ENCODE results near the gene HASPIN.
"Not testable (repeated sequence)": the region's sequence is repeated elsewhere in the genome, so short reads cannot be mapped to it uniquely, and the experiment has no call there.

The HASPIN gene

DNA sequence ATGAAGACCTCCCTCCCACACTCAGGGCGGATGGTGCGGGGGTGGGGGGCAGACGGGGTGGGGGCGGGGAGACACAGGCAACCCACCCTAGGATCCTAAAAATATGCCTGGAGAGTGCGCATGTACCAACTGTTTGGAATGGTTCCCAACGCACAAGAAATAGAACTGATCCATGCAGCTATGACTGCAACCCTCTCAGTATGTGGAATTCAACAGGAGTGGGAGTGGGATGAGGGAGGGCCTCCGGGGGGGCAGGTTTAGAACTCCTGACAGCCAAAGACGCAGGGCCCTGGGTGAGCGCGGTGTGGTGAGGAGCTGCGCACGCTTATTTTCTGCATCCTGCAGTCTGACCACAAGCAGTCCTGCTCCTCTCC is 26.6 kb upstream of the HASPIN start:
- DNase-seq: no peak

DNA sequence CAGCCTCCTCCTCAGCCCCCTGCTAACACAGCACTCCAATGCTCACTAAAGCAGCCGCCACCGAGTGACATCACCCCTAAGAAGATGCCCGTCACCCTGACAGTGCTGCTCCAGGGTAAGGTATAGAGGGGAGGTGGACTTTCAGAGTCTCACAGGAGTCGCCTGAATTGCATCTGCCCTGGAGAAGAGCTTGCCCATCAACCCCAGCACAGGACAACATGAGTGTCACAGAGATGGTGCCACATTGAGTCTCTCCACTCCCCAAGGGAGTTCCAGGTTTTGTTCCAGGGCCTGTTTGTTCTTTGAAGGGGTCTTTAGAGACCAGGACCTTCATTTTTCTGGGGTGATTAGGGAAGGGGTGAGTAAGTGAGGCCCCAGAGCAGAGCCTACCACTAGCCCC is 25.6 kb upstream of the HASPIN start:
- DNase-seq: no peak

DNA sequence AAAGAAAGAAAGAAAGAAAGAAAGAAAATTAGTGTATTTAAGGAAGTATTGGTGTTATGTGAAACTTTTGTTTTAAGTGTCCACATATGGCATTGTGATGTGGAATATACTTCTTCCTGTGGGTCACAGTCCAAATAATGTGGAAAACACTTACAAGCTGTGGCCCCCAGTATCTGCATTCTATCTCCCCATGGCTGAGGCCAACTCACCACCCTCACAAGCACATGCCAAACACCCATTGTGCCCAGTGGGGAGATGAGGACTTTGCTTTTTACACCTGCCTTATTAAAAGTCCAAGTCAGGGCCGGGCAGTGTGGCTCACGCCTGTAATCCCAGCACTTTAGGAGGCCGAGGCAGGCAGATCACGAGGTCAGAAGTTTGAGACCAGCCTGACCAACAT is 23.8 kb upstream of the HASPIN start:
- no peak for DNase-seq

DNA sequence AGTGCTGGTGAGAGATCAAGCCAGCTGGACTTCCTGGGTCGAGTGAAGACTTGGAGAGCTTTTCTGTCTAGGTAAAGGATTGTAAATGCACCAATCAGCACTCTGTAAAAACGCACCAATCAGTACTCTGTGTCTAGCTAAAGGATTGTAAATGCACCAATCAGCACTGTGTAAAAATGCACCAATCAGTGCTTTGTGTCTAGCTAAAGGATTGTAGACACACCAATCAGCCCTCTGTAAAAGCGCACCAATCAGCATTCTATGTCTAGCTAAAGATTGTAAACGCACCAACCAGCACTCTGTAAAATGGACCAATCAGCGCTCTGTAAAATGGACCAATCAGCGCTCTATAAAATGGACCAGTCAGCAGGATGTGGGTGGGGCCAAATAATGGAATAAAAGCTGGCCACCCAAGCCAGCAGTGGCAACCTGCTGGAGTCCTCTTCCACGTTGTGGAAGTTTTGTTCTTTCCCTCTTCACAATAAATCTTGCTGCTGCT is 21.6 kb upstream of the HASPIN start:
- not testable (repeated sequence) for DNase-seq

DNA sequence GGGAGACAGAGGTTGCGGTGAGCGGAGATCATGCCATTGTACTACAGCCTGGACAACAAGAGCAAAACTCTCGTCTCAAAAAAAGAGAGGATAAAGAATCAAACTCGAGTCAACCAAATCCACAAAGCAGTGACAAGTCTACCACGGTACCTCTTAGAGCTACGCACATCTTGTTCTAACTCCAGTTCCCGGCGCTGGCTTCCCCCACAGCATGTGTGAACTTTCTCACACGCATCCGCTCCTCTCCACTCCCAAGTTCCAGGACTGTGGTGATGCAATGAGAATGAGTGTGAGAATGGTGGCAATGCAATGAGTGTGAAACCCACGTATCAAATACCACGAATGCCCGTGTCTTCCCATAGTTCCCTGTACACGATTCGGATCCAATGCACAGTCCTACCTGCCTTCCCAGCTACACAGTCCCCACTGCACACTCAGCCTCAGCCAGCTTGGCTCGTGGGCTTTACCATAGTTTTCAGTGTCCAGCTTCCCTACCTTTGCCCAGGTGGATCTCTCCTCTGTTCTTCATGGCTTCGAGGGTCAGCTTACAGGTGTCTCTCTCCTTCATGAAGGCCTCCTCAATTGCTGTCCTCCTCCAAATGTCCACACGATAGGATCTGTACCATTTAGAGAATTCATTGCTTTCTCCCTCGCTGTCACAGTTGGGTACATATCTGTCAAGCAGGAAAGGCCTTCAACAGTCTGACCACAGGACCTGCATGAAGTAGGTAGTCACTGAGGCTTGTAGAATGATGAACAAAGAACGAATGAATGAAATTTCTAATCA is 18.6 kb upstream of the HASPIN start:
- no peak for DNase-seq

DNA sequence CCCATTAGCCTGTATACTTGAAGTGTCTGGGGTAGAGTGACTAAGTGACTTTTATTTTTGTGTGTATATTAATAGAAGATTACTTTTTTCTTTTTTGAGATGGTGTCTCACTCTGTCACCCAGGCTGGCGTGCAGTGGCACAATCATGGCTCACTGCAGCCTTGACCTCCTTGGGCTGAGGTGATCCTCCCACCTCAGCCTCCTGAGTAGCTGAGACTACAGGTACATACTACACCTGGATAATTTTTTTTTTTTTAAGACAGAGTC is 18.1 kb upstream of the HASPIN start:
- DNase-seq: not testable (repeated sequence)

DNA sequence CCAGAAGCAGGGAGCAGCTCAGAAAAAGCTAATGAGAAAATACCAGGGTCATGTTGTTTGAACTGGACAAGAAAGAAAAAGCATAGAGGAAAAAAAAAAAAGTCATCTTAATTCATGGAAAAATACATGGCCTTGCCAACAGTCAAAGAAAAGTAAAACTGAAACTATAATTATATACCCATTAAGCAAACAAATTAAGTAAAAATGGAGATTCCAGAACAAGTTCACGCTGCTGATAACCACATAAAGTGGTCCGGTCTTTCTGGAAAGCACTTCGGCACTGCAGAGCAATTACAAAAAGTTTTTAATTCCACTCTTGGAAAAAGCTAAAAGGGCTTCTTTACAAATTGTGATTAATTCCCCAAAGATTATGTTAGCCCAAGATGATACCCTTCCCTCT is 15.3 kb upstream of the HASPIN start:
- DNase-seq: peak; percentile 20 to 34

DNA sequence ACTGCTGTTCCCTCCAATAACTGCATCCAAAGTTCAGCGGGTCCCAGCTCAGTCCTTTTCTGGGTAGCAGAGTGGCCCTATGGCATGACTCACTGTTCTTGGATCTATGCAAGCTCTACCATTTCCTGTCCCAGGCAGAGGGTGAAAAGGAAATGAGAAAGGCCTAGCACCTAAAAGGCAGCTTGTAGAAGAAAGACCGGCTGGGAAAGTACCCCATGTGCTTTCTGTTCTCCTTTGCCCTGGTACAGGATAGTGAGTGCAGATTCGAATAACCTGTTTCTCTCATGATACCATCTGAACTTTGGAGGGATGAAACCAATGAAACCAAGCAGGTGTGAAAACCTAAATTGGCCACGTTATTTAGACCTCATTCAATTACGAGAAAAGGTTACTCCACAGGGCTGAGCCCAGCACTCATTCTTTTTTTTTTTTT is 12.7 kb upstream of the HASPIN start:
- DNase-seq: peak; percentile 80 to 84

DNA sequence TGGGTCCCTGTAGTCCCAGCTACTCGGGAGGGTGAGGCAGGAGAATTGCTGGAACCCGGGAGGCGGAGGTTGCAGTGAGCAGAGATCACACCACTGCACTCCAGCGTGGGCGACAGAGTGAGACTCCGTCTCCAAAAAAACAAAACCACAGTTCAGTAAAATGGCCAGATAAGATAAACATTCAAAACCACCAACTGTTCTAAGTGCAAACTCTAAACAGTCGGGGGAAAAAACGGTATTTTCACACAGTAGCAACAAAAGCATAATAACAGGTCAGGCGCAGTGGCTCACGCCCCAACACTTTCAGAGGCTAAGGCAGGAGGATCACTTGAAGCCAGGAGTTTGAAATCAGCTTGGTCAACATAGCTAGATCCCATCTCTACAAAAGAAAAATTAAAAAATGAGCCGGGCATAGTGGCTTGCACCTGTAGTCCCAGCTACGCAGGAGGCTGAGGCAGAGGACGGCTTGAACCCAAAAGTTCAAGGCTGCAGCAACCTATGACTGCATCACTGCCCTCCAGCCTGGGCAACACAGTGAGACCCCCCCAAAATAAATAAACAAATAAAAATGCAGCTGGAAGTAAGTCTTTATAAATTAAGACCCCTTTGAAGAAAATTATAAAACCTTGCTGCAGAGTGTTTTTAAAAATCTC is 10.8 kb upstream of the HASPIN start:
- DNase-seq: no peak

DNA sequence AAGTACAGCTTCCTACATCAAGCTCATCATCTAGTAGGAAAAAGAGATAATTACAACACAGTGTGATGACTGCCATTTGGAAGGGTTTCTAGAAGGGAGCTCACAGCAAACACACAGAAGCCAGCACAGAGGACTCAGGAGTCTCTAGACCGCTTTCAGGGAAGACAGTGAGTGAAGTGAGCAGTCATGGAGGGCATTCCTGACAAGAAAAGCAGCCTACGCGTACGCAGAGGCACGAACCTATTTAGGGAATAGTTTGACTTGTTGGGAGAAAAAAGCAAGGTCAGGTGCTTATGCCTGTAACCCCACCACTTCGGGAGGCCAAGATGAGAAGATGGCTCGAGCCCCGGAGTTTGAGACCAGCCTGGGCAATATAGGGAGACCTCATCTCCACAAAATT is 8.4 kb upstream of the HASPIN start:
- DNase-seq: no peak

DNA sequence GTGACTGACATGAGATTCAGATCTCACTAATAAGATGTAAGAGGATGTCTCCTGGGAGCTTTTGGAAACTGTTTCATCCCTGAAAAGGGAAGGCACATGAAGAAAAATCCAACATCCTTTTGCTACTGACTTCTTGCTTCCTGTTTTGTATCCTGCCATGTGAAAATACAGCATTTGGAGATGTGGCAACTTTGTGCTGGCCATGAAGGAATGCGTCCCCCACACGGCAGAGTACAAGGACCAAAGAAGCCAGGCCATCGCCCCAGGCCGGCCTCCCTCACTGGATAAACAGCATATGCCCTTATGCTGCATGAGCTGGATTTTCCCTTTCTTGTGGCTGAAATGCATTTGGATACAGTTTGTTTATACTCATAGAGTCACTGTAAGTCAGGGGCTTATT is 5.5 kb upstream of the HASPIN start:
- DNase-seq: peak; percentile 45 to 46

DNA sequence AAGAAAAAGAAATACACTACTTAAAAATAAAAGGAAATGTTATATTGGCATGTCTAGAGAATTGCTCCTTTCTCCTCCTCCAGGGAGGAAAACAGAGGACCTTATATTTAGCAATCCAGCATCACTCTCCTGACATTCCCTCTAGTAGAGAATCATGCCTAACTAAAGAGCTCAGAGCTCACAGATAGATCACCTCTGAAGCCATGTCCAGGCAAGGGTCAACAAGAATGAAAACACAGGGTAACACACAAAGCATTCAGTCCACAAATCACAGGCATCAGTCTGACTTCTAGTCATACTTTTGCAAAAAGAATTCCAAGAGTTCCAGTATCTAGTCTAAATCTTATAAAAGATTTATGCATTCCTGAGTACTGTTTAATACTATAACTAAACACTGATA is 4.4 kb upstream of the HASPIN start:
- no peak for DNase-seq

DNA sequence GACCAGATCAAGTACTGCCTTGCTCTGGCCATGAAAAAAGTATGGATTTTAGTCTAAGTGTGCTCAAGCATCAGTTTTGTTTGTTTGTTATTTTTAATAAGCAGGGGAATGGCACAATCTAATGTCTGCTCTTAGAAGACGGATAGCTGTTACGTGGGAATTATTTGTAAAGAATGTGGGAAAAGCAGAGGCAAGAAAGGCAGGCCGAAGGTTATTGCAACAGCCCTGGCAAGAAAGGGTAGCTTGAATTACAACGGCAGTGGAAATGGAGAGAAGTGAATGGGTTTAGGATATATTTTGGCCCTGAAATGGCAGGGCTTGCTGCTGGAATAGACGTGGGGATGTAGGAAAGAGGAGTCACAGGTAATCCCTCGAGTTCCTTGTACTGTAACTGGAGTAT is 987 bp upstream of the HASPIN start:
- no peak for DNase-seq

DNA sequence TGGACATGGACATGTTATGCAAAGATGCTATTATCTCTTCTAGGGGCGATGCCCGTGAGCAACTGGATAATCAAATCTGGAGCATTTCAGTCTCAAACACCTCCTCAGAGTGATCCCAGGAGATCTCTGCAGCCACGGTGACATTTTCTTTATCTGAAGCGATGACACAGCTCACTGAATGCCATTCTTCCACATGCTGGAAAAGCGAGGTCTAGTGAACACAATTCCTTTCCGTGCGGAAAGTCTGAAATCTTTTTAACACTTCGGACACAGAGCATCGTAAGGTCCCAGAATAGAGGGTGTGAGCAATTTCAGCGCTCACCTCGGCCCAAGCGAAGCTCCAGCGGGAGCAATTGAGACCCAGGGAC is 531 bp upstream of the HASPIN start:
- DNase-seq: no peak

DNA sequence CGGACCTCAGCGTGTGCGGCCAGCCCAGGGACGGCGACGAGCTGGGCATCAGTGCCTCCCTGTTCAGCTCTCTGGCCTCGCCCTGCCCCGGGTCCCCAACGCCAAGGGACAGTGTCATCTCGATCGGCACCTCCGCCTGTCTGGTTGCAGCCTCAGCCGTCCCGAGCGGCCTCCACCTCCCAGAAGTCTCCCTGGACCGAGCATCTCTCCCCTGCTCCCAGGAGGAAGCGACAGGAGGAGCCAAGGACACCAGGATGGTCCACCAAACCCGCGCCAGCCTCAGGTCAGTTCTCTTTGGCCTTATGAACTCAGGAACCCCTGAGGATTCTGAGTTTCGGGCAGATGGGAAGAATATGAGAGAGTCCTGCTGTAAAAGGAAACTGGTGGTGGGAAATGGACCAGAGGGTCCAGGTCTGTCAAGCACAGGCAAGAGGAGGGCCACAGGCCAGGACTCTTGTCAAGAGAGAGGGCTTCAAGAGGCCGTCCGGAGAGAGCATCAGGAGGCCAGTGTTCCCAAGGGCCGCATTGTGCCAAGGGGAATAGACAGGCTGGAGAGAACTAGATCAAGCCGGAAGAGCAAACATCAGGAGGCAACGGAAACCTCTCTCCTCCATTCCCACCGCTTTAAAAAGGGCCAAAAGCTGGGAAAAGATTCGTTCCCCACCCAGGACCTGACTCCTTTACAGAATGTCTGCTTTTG is 825 bp downstream of the HASPIN start:
- no peak for DNase-seq

DNA sequence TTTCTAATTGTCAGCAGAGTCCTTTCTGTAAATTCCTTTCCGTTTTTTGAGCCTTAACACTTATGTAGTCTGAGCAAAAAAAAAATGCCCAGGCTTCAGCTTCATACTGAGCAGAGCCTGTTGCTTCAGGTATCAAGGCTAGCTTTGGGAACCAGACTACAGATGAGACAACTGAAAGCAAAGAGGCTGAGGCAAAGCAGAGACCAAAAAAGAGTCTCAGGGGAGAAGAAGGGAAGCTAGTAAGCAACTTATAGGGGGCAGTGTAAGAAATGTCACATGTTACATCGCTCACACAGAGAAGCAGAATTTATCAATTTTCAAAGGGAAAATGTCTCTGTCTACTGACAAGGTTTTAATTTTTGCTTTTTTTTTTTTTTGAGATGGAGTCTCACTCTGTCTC is 3.3 kb downstream of the HASPIN start:
- no peak for DNase-seq

DNA sequence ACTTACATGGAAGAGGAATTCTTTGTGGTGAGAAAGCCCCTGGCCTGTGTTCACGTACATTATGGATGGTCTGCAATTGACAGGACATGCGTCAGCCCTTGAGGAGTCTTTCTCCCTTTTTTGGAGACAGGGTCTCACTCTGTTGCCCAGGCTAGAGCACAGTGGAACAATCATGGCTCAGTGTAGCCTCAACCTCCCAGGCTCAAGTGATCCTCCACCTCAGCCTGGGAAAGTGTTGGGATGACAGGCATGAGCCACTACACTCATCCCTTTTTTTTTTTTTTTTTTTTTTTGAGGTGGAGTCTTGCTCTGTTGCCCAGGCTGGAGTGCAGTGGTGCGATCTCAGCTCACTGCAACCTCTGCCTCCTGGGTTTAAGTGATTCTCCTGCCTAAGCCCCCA is 4.4 kb downstream of the HASPIN start:
- DNase-seq: not testable (repeated sequence)

DNA sequence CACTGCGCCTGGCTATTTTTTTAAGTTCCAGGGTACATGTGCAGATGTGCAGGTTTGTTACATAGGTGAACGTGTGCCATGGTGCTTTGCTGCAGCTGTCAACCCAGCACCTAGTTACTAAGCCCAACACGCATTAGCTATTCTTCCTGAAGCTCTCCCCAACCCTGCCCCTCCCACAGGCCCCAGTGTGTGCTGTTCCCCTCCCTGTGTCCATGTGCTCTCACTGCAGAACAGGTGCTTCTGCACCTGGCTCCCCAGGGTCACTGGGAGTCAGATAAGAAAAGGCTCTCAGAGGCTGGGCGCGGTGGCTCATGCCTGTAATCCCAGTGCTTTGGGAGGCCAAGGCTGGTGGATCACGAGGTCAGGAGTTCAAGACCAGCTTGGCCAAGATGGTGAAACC is 6.2 kb downstream of the HASPIN start:
- DNase-seq: no peak

DNA sequence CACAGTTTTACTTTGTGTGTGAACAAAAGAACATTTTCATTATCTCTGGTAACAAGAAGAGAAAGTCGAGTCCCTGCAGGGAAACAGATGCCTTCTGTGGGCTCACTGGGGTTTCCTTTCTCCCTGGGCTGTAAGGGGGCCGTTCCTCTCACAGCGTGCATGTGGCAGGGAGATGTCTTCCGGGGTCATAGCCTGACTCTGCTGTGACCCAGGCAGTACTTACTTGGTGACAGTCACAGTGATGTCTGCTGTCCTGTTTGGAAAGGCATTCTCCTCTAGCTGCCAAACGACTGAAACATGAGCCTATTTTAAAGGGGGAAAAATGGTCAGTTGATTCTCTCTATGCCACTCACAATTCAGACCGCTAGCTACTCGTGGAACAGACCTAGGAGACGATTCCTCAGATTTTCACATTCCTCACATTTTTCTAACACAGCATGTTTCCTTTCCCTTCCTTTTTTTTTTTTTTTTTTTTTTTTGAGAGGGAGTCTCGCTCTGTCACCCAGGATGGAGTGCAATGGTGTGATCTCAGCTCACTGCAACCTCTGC is 7.3 kb downstream of the HASPIN start:
- no peak for DNase-seq

DNA sequence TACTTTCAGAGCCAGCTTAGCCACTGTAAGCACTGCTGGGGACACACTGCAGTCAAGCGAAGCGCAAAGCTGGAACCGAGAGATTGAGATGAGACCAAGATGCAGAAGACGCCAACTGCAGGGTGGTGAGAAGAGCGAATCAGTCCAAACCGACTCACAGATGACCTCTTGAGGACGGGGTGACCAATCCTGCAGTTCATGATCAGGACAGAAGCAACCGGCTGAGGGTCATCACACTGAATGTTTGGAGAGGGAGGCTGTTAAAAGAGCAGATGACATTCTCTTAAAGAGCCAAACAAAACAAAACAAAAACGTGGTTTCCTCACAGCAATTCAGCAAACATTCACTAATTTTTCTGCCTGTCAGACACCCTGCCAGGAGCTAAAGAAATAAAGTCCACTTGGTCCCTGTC is 8.5 kb downstream of the HASPIN start:
- DNase-seq: no peak

DNA sequence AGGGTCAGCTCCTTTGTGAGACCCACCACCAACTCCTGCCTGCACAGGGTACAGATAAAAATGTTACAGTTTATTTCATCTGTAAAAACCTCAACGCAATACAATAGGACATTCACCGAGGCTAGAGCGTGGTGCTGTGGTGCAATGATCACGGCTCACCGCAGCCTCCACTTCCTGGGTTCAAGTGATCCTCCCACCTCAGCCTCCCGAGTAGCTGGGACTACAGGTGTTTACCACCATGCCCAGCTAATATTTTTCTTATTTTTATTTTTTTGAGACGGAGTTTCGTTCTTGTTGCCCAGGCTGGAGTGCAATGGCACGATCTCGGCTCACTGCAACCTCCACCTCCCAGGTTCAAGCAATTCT is 11.2 kb downstream of the HASPIN start:
- not testable (repeated sequence) for DNase-seq

DNA sequence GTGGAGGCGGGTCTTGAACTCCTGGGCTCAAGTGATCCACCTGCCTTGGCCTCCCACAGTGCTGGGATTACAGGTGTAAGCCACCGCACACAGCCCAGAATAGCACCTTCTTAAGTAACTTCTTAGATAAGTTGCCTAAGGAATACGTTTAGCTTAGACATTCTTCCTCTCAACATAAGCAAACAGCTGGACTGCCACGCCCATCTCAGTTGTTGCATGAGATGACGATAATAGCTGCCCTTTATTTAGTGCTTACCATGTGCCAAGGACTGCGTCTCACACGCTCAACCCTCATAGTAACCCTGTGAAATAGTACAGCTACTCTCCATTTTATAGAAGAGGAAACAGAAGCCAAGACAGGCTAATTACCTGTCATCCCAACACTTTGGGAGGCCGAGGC is 11.8 kb downstream of the HASPIN start:
- no peak for DNase-seq

DNA sequence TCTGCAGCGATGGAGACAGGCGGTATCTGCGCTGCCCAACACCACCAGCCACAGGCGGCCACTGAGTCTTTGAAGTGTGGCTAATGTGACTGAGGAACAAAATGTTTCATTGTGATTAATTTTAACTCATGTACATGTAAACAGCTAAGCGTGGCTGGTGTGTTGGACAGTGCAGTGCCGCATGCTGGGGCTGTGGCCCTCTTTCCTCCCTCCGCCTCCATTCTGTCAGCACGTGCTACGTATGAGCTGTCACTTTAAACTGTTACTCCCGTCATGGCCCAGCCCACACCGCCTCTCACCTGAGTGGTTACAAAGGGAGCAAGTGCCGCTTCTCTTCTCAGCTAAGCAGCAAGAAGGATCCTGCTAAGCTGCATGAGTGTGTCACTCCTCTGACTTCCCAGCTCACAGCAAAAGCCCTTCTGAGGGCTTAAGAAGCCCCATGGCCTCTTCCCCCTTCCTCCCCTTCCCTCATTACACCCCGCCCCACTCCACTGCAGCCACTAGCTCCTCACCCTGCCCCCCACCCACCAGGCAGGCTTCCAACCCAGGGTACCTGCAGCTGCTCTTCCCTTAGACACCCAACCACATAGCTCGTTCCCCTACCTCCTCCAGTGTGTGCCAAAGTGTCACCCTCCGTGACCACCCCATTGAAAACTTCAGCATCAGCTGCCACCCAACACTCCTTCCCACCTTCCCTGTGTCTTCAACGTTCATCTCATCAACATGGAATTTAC is 15.0 kb downstream of the HASPIN start:
- DNase-seq: no peak
